Activated CD4-positive, alpha-beta T cell treated with anti-CD3 and anti-CD28 coated beads, Interleukin-2, amount 10 ng/mL, durations not matched to agents 7 days and 5 days (primary cell): Measurements from ENCODE around the gene SLC50A1. TPM values are rescaled to one million over a fixed set of nuclear protein-coding genes. Genes with fewer than 3 reads are reported as not detected.

ENCODE experiments used
- CTCF ChIA-PET: fragments of 350-600 bp; sonication (Branson Sonifier 250); formaldehyde crosslinking; loops from one replicate; lab custom pipeline; 2021; ENCODE audit warnings: antibody characterized with exemption; lab: Charles Lee
- POLR2A ChIA-PET: fragments of 350-600 bp; sonication (Branson Sonifier 250); formaldehyde crosslinking; loops from one replicate; lab custom pipeline; 2021; ENCODE audit warnings: antibody characterized with exemption; lab: Charles Lee
- DNase-seq: peaks from one replicate; pipeline ENCODE4 v3.0.0-alpha.2; 2020
- H3K27ac Mint-ChIP-seq: one replicate; pipeline ENCODE4 v1.8.0; 2021; ENCODE audit warnings: mild to moderate bottlenecking, moderate library complexity, mixed read lengths
- H3K27me3 Mint-ChIP-seq: one replicate; pipeline ENCODE4 v1.8.0; 2021; ENCODE audit warnings: mixed read lengths
- H3K36me3 Mint-ChIP-seq: one replicate; pipeline ENCODE4 v1.8.0; 2021; ENCODE audit warnings: low read depth, mixed read lengths
- H3K4me1 Mint-ChIP-seq: one replicate; pipeline ENCODE4 v1.8.0; 2021; ENCODE audit warnings: mixed read lengths
- H3K4me3 Mint-ChIP-seq: one replicate; pipeline ENCODE4 v1.8.0; 2021; ENCODE audit warnings: mild to moderate bottlenecking, moderate library complexity, mixed read lengths
- H3K9me3 Mint-ChIP-seq: one replicate; pipeline ENCODE4 v1.8.0; 2021; ENCODE audit warnings: mixed read lengths
- total RNA-seq, 2 experiments: library from RNA; stranded (reverse); gene quantifications; one replicate each; pipeline ENCODE4 v1.2.3, GENCODE V29; 2021

The SLC50A1 gene
- total RNA-seq, 2 experiments from 2014 or later = 37.2 to 42.3 TPM

DNA sequence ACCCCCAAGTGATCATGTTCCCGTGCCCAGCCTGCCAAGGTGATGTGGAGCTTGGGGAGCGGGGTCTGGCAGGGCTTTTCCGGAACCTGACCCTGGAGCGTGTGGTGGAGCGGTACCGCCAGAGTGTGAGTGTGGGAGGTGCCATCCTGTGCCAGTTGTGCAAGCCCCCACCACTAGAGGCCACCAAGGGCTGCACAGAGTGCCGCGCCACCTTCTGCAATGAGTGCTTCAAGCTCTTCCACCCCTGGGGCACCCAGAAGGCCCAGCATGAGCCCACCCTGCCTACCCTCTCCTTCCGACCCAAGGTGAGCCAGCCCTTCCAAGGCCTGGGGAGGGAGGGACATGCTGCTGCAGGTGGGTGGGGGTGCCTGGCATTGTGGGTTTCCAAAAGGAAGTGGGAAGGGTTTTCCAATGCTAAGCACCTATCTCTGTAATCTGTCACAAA lies 40.3 kb downstream of the SLC50A1 start:
- H3K27ac Mint-ChIP-seq = peak overlapping the region; percentile 37
- no peak overlapping the region for H3K4me3 Mint-ChIP-seq
- CTCF ChIA-PET = interaction anchor here (0.6 to 4.6 kb wide), 7 partner anchors 9 to 91 kb away, joined by 3 to 52 read pairs (median 3); no protein-coding TSS in a partner anchor
- H3K4me1 Mint-ChIP-seq = peaks cover 52% of the 10 kb centered on the region
- H3K9me3 Mint-ChIP-seq = no peaks in the 10 kb centered on the region
- POLR2A ChIA-PET = no interaction called here
- H3K27me3 Mint-ChIP-seq = no peaks in the 10 kb centered on the region
- H3K36me3 Mint-ChIP-seq = peaks cover 26% of the 10 kb centered on the region
- DNase-seq = peak; percentile 27

DNA sequence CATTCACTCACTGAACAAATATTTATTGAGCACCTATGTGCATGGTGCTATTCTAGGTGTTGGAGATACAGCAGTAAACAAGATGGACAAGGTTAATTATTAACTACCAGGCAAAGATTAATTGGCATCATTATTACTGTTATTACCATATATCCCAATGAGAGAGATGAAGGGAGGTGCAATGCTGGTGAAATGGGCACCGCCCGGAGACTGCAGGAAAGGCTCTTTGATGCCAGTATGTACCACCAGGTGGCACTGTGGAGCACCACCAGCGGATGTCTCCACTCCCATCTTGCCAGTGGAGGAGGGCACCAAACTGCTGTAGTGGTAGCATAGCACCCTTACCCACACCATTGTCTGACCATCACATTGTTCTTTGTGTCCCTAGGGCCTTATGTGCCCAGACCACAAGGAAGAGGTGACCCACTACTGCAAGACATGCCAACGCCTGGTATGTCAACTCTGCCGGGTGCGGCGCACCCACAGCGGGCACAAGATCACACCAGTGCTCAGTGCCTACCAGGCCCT lies 41.0 kb downstream of the SLC50A1 start:
- H3K27ac Mint-ChIP-seq = peak overlapping the region; percentile 10
- ChIA-PET POLR2A (no interaction called here), CTCF (interaction anchor here (0.9 to 4.6 kb wide), 10 partner anchors 10 to 147 kb away, joined by 3 to 52 read pairs (median 4); no protein-coding TSS in a partner anchor)
- H3K36me3 Mint-ChIP-seq = peaks cover 26% of the 10 kb centered on the region
- peak; percentile 90 for DNase-seq
- H3K4me3 Mint-ChIP-seq = peak overlapping the region; percentile 11
- H3K27me3 Mint-ChIP-seq = no peaks in the 10 kb centered on the region
- H3K4me1 Mint-ChIP-seq = peaks cover 47% of the 10 kb centered on the region
- H3K9me3 Mint-ChIP-seq = no peaks in the 10 kb centered on the region

DNA sequence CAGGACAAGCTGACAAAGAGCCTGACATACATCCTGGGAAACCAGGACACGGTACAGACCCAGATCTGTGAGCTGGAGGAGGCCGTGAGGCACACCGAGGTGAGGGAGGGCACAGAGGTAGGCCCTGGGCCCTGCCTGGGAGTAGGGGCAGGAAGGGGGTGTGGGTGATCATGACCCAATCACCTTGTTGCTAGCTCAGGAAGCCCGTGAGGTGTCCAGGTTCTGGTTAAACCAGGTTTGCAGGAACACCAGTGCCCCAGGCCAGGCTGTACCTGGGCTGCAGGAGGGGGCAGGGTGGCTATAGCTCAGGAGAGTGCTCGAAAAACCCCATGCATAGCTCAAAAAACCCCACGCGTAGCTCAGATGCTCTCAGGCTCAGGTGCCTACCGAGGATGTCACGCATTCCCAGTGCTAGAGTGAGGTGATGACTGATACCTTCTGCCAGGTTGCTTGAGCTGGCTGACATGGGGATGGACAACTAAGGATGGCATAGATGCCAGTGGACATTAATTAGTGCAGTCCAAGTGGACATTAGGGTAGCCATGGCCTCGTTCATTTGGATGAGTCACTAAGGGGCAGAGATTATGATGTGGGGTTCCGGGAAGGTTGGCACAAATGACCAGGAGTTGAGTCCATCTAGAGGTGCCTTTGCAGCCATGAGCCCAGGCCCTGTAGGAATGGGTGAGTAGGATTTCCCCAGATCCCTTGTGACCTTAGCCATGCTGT lies 41.7 kb downstream of the SLC50A1 start:
- H3K4me3 Mint-ChIP-seq = no peak overlapping the region
- no peaks in the 10 kb centered on the region for H3K27me3 Mint-ChIP-seq
- peaks cover 40% of the 10 kb centered on the region for H3K4me1 Mint-ChIP-seq
- H3K27ac Mint-ChIP-seq = peak overlapping the region; percentile 16
- POLR2A ChIA-PET = no interaction called here
- no peak for DNase-seq
- H3K36me3 Mint-ChIP-seq = peaks cover 27% of the 10 kb centered on the region
- CTCF ChIA-PET = interaction anchor here (0.6 to 1.9 kb wide), 10 partner anchors 9 to 146 kb away, joined by 3 to 16 read pairs (median 4); no protein-coding TSS in a partner anchor
- no peaks in the 10 kb centered on the region for H3K9me3 Mint-ChIP-seq

DNA sequence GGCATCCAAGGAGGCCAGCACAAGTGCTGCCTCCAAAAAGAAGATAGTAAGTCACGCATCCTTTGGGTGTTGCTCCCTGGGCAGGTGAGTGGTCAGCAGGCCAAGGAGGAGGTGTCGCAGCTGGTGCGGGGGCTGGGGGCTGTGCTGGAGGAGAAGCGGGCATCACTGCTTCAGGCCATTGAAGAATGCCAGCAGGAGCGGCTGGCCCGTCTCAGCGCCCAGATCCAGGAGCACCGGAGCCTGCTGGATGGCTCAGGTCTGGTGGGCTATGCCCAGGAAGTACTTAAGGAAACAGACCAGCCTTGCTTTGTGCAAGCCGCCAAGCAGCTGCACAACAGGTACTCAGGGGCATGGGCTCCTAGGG lies 42.2 kb downstream of the SLC50A1 start:
- DNase-seq = no peak
- no peak overlapping the region for H3K27ac Mint-ChIP-seq
- H3K4me3 Mint-ChIP-seq = no peak overlapping the region
- ChIA-PET CTCF (interaction anchor here (0.9 to 1.9 kb wide), 8 partner anchors 8 to 145 kb away, joined by 3 to 16 read pairs (median 6); no protein-coding TSS in a partner anchor), POLR2A (interaction anchor here (0.8 kb wide), 1 partner anchor 15 kb away, joined by 5 read pairs; no protein-coding TSS in a partner anchor)
- no peaks in the 10 kb centered on the region for H3K9me3 Mint-ChIP-seq
- H3K27me3 Mint-ChIP-seq = no peaks in the 10 kb centered on the region
- H3K4me1 Mint-ChIP-seq = peaks cover 38% of the 10 kb centered on the region
- H3K36me3 Mint-ChIP-seq = peaks cover 29% of the 10 kb centered on the region

DNA sequence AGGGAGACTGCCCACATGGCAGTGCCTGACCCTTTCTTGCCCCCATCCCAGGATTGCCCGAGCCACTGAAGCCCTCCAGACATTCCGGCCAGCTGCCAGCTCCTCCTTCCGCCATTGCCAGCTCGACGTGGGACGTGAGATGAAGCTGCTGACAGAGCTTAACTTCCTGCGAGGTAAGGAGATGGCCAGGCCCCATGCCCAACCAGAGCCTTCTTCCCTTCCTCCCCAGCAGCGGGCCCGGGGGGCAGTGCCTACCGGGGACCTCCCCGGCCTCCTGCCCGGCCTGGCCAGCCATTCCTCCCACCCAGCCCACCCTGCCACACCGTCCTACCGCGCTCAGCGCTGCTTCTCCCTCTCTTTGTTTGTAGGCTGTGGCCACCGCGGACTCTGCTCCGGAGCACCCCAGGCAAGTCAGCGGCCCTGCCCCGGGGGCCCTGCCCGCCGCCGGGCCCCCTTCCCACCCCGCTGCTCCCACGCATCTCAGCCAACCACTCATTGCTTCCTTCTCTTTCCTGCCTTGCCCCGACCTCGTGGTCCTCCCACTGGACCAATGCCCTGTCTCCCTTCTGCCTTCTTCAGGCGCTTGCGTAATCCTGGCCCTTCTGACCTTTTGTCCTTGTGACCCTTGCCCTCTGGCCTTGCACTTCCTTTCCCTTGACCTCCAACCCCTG lies 42.9 kb downstream of the SLC50A1 start:
- Mint-ChIP-seq H3K4me3 (no peak overlapping the region), H3K27me3 (no peaks in the 10 kb centered on the region), H3K9me3 (no peaks in the 10 kb centered on the region), H3K27ac (no peak overlapping the region), H3K4me1 (peaks cover 32% of the 10 kb centered on the region), H3K36me3 (peaks cover 29% of the 10 kb centered on the region)
- POLR2A ChIA-PET = interaction anchor here (0.8 kb wide), 1 partner anchor 15 kb away, joined by 5 read pairs; no protein-coding TSS in a partner anchor
- no peak for DNase-seq
- CTCF ChIA-PET = interaction anchor here (0.8 to 1.9 kb wide), 3 partner anchors 11 to 87 kb away, joined by 3 to 7 read pairs (median 6); no protein-coding TSS in a partner anchor

DNA sequence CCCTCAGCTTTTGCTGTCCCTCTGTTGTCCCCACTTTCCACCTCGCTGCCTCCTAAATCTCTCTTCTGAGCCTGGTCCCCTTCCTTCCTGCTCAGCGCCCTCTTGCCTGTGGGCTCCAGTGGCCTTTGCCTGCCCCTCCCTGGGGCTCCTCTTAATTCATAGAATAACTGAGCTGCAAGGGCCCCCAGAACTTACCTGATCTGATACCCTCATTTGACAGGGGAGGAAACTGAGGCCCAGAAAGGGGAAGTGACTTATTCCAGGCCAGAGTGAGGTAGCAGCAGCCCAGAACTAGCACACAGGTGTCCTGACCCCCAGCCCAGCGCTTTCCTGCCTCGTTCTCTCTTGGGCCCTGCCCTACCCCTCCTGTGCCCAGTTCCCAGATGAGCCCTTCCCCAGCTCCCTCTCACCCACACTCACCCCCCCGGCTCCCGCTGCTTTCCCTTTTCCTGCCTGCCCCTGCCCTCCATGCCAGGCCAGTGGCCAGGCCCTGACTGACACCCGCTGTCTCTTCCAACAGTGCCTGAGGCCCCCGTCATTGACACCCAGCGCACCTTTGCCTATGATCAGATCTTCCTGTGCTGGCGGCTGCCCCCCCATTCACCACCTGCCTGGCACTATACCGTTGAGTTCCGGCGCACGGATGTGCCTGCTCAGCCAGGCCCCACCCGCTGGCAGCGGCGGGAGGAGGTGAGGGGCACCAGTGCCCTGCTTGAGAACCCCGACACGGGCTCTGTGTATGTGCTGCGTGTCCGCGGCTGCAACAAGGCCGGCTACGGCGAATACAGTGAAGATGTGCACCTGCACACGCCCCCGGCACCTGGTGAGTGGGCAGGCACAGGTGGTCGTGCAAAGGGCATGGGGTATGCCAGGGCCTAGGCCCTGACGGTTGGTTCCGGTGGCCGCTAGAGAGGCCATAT lies 43.7 kb downstream of the SLC50A1 start:
- no peak for DNase-seq
- Mint-ChIP-seq H3K36me3 (peaks cover 29% of the 10 kb centered on the region), H3K4me3 (no peak overlapping the region), H3K27me3 (no peaks in the 10 kb centered on the region), H3K27ac (no peak overlapping the region), H3K9me3 (no peaks in the 10 kb centered on the region), H3K4me1 (peaks cover 27% of the 10 kb centered on the region)
- ChIA-PET POLR2A (no interaction called here), CTCF (interaction anchor here (0.8 to 1.2 kb wide), 3 partner anchors 11 to 88 kb away, joined by 3 to 4 read pairs (median 4); no protein-coding TSS in a partner anchor)

DNA sequence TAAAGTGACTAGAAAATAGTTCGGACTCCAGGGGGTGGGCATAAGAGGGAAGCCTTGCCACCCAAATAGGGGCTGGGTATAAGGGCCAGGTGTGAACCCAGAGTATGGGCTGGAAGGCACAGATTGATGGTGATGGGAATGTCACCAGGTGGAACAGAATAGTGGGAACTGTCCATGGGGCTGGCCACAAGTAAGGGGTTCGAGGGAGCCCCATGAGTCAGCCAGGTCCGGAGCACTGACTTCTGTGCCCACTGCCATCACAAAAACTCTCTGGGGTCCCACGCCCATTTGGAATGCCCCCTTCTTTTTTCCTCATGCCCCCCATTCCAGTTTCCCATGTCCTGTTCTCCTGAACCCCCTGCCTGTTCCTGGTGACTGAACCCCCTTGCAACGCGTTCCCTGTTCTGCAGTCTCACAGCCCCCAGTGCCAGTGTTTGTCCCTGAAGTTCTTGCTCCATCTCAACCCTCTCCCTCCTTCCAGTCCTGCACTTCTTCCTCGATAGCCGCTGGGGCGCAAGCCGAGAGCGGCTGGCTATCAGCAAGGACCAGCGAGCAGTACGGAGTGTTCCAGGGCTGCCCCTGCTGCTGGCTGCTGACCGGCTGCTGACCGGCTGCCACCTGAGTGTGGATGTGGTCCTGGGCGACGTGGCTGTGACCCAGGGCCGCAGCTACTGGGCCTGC lies 45.9 kb downstream of the SLC50A1 start:
- Mint-ChIP-seq H3K9me3 (no peaks in the 10 kb centered on the region), H3K27ac (no peak overlapping the region), H3K4me3 (no peak overlapping the region), H3K4me1 (peaks cover 10% of the 10 kb centered on the region), H3K27me3 (no peaks in the 10 kb centered on the region), H3K36me3 (peaks cover 29% of the 10 kb centered on the region)
- POLR2A ChIA-PET = no interaction called here
- DNase-seq = no peak
- CTCF ChIA-PET = interaction anchor here (1.2 to 1.3 kb wide), 2 partner anchors 9 to 12 kb away, joined by 3 to 7 read pairs; partner anchors contain the start of gene KRTCAP2

DNA sequence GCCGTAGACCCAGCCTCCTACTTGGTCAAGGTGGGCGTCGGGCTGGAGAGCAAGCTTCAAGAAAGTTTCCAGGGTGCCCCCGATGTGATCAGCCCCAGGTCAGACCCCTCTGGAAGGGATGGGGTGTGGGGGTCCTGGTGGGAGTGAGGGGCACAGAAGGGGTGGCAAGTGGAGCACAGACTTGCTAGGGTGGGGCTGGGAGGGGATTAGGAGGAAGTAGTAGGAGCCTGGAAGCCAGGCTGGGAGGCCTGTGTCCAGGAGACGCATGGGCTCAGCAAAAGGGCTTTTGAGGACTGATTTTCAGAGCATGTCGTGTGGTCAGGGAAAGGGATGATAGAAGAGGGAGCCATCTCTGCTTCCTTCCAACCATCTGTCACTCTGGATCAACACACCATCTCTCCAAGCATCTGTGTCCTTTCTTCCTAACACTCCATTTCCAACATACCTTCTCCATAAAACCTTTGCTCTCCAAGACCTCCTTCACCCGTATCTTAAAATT lies 46.4 kb downstream of the SLC50A1 start:
- H3K9me3 Mint-ChIP-seq = no peaks in the 10 kb centered on the region
- H3K27ac Mint-ChIP-seq = no peak overlapping the region
- no peak overlapping the region for H3K4me3 Mint-ChIP-seq
- CTCF ChIA-PET = interaction anchor here (1.2 kb wide), 1 partner anchor 9 kb away, joined by 3 read pairs; the partner anchor contains the start of gene KRTCAP2
- no peaks in the 10 kb centered on the region for H3K27me3 Mint-ChIP-seq
- DNase-seq = no peak
- peaks cover 26% of the 10 kb centered on the region for H3K36me3 Mint-ChIP-seq
- peaks cover 4% of the 10 kb centered on the region for H3K4me1 Mint-ChIP-seq
- POLR2A ChIA-PET = no interaction called here

DNA sequence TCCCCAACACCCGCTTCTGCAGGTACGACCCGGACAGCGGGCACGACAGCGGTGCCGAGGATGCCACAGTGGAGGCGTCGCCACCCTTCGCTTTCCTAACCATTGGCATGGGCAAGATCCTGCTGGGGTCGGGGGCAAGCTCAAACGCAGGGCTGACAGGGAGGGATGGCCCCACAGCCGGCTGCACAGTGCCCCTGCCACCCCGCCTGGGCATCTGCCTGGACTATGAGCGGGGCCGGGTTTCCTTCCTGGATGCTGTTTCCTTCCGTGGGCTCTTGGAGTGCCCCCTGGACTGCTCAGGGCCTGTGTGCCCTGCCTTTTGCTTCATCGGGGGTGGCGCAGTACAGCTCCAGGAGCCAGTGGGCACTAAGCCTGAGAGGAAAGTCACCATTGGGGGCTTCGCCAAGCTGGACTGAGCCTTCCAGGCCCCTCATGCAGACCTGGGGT lies 48.1 kb downstream of the SLC50A1 start:
- Mint-ChIP-seq H3K27ac (peak overlapping the region; percentile 1), H3K27me3 (no peaks in the 10 kb centered on the region), H3K4me3 (no peak overlapping the region), H3K36me3 (peaks cover 20% of the 10 kb centered on the region), H3K4me1 (peaks cover 9% of the 10 kb centered on the region), H3K9me3 (no peaks in the 10 kb centered on the region)
- CTCF ChIA-PET = interaction anchor here (1.2 to 4.0 kb wide), 3 partner anchors 10 to 16 kb away, joined by 3 to 25 read pairs (median 15); partner anchors contain the start of gene KRTCAP2
- POLR2A ChIA-PET = no interaction called here
- no peak for DNase-seq

DNA sequence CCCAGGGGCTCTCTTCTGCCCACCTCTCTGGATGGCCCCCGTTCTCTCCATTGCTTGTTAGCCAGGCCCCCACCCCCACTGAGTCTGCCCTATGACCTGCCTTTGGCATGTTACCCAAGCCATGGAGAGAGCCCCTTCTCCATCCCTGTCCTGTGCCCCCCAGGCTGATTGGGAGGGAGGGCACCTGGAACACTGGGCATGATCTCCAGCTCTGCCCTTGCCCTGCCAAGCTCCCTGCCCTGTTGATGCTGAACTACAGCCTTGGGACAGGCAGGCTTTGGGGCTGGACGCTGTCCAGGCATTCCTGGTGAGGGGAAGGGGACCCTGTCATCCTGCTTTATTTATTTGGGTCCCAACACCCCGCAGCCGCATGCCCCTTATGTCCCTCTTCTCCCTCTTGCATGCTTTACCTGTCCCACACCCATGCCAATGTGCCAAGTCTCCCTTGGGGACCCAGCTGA lies 48.7 kb downstream of the SLC50A1 start:
- Mint-ChIP-seq H3K27me3 (no peaks in the 10 kb centered on the region), H3K36me3 (peaks cover 14% of the 10 kb centered on the region), H3K4me1 (peaks cover 9% of the 10 kb centered on the region), H3K4me3 (no peak overlapping the region), H3K27ac (no peak overlapping the region), H3K9me3 (no peaks in the 10 kb centered on the region)
- CTCF ChIA-PET = interaction anchor here (0.6 to 4.0 kb wide), 7 partner anchors 7 to 236 kb away, joined by 3 to 25 read pairs (median 3); partner anchors contain the start of gene KRTCAP2
- no peak for DNase-seq
- POLR2A ChIA-PET = no interaction called here
